GM19351 (cell line): ENCODE data around the gene CHCHD1.
"Not testable (repeated sequence)": the region's sequence is repeated elsewhere in the genome, so short reads cannot be mapped to it uniquely, and the experiment has no call there.

Experiments
- ATAC-seq: cut with Tn5 transposase; IDR thresholded peaks from one replicate; pipeline ENCODE4 v1.9.1; 2021; ENCODE audit warnings: mild to moderate bottlenecking, moderate library complexity; ENCODE audit not compliant: unreplicated experiment

The CHCHD1 gene

GRCh38 chr10:73768881-73769280, 13.0 kb upstream of the CHCHD1 start:
- no peak for ATAC-seq

DNA sequence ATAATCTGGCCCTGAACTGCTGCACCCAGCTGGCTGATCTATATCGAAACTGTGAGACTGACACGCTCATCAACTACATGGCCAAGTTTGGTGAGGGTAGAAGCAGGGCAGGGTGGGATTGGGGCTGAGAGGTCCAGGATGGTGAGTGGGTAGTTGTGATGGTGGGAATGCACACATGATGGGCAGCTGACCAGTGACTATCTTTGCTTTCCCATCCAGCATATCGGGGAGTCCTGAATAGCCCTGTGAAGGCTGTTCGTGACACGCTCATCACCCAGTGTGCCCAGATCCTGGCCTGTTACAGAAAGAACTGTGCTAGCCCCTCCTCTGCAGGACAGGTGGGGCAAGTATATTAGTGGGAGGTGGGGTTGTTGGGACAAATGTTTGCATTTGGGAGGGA, 12.5 kb upstream of the CHCHD1 start:
- no peak for ATAC-seq

- ATAC-seq: peak; percentile 16
These were observed 10.0 kb upstream of the CHCHD1 start for GRCh38 chr10:73771722-73772280.

DNA sequence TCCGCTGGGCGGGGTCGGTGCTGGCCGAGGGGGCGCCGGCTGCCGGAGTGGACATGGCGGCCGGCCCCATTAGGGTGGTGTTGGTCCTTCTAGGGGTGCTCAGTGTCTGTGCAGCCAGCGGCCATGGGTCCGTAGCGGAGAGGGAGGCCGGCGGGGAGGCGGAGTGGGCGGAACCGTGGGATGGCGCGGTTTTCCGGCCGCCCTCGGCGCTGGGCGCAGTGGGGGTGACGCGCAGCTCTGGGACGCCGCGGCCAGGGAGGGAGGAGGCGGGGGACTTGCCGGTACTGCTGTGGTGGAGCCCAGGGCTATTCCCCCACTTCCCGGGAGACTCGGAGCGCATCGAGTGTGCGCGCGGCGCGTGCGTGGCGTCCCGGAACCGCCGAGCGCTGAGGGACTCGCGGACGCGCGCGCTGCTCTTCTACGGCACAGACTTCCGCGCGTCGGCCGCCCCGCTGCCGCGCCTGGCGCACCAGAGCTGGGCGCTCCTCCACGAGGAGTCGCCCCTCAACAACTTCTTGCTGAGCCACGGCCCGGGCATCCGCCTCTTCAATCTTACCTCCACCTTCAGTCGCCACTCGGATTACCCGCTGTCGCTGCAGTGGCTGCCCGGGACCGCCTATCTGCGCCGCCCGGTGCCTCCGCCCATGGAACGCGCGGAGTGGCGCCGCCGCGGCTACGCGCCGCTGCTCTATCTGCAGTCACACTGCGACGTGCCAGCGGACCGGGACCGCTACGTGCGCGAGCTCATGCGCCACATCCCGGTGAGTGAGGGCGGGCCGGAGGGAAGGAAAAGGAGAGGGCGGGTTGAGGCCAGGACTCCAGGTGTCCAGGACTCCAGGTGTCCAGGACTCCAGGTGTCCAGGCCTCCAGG, 9.3 kb upstream of the CHCHD1 start:
- peak; percentile 61 for ATAC-seq

DNA sequence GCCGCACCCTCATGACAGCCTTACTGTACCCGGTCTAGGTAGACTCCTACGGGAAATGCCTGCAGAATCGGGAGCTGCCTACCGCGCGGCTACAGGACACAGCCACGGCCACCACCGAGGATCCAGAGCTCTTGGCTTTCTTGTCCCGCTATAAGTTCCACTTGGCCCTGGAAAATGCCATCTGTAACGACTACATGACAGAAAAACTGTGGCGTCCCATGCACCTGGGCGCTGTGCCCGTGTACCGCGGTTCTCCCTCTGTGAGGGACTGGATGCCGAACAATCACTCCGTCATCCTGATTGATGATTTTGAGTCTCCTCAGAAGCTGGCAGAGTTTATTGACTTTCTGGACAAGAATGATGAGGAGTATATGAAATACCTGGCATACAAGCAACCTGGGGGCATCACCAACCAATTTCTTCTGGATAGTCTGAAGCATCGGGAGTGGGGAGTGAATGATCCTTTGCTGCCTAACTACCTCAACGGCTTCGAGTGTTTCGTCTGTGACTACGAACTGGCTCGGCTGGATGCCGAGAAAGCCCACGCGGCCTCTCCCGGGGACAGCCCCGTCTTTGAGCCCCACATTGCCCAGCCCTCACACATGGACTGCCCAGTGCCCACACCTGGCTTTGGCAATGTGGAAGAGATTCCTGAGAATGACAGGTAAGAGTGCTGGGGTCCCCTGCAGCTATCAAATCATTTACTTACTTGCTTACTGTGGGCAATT, 8.5 kb upstream of the CHCHD1 start:
- no peak for ATAC-seq

- no peak for ATAC-seq
These were observed 7.2 kb upstream of the CHCHD1 start for GRCh38 chr10:73774637-73775036.

DNA sequence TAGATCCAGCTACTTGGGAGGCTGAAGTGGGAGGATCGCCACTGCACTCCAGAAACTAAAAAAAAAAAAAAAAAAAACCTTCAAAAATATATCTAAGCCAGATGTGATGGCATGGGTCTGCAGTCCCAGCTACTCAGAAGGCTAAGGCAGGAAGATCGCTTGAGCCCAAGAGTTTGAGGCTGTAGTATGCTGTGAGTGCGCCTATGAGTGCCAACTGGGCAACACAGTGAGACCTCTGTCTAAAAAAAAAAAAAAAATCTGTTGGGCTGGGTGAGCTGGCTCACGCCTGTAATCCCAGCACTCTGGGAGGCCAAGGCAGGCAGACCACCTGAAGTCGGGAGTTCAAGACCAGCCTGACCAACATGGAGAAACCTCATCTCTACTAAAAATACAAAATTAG, 2.8 kb upstream of the CHCHD1 start:
- ATAC-seq: no peak

GRCh38 chr10:73779539-73780197, 2.2 kb upstream of the CHCHD1 start:
- no peak for ATAC-seq

GRCh38 chr10:73780301-73780700, 1.5 kb upstream of the CHCHD1 start:
- ATAC-seq: no peak

DNA sequence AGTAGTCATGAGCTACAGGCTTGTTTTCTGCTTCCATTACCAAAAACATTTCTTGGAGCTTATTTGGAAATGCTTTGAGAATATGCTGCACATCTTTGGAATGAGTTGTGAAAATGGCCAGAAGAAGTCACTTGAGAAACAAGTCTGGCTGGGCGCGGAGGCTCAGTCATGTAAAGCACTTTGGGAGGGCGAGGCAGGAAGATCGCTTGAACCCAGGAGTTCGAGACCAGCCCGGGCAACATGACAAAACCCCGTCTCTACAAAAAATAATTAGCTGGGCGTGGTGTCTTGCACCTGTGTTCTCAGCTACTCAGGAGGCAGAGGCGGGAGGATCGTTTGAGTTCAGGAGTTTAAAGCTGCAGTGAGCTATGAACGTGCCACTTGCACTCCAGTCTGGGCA, 882 bp upstream of the CHCHD1 start:
- ATAC-seq: no peak

DNA sequence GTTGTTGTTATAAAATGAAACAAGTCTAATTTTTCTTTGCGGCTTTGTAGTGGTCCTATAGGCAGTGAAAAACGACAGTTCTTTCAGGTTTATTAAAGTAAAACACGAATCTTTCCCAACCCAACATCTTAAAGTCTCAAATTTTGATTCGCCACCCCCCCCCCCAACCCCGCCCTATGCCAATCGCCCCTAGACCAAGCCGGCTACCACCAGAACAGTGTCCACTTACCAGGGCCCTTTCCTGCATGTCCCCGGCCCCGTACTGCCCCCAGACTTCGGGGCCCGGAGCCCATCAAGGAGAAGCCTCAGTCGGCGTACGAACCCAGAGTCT, 335 bp upstream of the CHCHD1 start:
- ATAC-seq: no peak

DNA sequence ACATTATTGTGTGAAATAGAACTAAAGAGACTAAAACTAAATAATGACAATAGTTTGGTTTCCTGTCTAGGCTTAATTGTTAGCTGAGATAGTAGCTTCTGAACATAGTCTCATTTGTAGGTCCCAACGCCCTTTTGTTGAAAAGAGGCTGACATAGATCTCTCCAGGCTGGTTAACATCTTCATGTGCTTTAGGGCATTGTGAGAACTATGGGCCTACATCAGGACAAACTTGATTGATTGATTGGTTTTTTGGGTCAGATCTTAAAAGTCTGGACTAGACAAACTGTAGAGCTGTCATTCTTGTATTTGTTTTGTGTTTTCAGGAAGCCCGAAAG, 869 bp downstream of the CHCHD1 start:
- no peak for ATAC-seq

GRCh38 chr10:73785211-73785720, 3.4 kb downstream of the CHCHD1 start, which contains the start of gene ZSWIM8:
ZSWIM8 (plus strand) TSS chr10:73785606; CDS start chr10:73785879, 273 bp downstream.
- peak; percentile 68 for ATAC-seq

- ATAC-seq: peak; percentile 22
These were observed 4.1 kb downstream of the CHCHD1 start for GRCh38 chr10:73785721-73786511.

DNA sequence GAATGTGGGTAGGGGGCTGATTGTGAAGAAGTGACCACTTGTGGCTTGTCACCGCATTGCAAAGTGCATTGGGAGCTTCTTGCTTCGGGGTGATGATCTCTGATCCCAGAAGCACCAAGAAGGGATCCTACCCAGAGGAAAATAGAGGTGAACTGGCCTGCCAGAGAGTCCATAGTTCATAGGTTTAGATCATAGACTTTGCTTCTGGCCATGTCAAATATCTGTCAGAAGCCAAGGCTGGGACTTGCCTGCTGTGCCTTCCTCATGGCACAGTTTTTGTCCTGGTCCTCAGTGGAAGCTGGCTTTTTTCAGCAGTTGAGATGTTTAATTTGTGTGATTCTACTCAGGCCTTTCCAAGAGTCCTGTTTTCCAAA, 4.7 kb downstream of the CHCHD1 start:
- ATAC-seq: no peak

GRCh38 chr10:73787031-73787800, 5.4 kb downstream of the CHCHD1 start:
- not testable (repeated sequence) for ATAC-seq

DNA sequence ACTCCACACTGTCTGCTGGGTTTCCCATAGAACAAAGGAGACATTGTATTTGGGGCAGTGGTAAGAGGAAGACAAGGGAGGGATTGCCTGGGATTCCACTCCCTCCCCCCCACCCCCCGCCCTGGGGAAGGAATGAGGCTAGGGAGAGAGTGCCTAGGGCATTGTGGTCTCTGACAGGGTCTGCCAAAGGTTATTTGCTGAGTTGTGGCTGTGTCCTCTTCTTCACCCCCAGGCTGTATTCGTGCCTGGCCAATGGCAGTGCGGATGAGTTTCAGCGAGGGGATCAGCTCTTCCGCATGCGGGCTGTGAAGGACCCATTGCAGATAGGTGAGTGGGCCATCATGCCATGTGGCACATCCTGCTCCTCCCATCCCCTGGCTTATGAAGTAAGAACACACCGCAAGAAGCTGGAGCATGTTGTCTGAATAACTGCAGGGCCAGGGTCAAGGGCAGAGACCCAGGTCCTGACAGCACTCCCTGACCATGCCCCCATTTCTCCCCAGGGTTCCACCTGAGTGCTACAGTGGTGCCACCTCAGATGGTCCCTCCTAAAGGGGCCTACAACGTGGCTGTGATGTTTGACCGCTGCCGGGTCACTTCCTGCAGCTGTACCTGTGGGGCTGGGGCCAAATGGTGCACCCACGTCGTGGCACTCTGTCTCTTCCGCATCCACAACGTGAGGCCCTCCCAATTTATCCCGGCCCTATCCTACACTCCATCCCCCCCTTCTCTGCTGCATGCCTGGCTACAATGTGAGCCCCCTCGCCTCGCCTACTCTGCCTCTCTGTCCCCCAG, 7.2 kb downstream of the CHCHD1 start:
- ATAC-seq: no peak

- ATAC-seq: no peak
These were observed 7.8 kb downstream of the CHCHD1 start for GRCh38 chr10:73789659-73790055.
